Measurements from ENCODE around the gene CHST9.
"Not testable (repeated sequence)": the region's sequence is repeated elsewhere in the genome, so short reads cannot be mapped to it uniquely, and the experiment has no call there.

CHST9 gene

DNA sequence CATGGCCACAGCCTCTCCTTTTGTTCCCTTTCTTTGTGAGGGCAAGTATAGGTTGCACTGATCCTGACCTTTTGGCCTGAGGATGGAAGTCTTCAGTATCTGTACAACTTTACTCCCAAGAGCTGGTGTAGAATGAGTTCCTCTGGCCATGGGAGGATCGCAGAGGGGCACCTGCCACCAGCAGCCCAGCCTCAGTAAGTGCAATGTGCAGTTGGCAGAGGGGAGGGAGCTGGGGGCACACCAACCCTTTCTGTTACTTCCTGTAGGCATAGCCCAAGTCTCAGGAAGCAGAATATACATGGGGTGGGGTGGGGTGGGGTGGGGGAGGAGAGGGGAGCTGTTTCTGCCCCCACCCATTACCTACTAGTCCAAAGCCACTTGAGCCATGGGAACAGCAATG lies 254.5 kb downstream of the CHST9 start:
- TF ChIP-seq FOXK2 (IDR thresholded peaks at IDR 0.05) = no peak
- TF ChIP-seq TARDBP (IDR thresholded peaks at IDR 0.05) = no peak
- TF ChIP-seq ARNT (IDR thresholded peaks at IDR 0.05) = no peak
- no peak for TF ChIP-seq ZNF384 (IDR thresholded peaks at IDR 0.05)
- no peak for TF ChIP-seq NFRKB (IDR thresholded peaks at IDR 0.05)
- TF ChIP-seq FOXA1 (IDR thresholded peaks at IDR 0.05) = no peak
- TF ChIP-seq BHLHE40 (IDR thresholded peaks at IDR 0.05; ENCODE audit: borderline replicate concordance) = no peak
- no peak for TF ChIP-seq SUZ12 (IDR thresholded peaks at IDR 0.05)
- TF ChIP-seq HDGF (IDR thresholded peaks at IDR 0.05; ENCODE audit: borderline replicate concordance) = no peak
- TF ChIP-seq FOXM1 (IDR thresholded peaks at IDR 0.05; ENCODE audit: borderline replicate concordance) = no peak
- no peak for TF ChIP-seq CTBP1 (IDR thresholded peaks at IDR 0.05; ENCODE audit: borderline replicate concordance)
- no peak for TF ChIP-seq L3MBTL2 (conservative IDR thresholded peaks at IDR 0.05)
- no peak for TF ChIP-seq SP1 (IDR thresholded peaks at IDR 0.05)
- TF ChIP-seq, protein P1, sequence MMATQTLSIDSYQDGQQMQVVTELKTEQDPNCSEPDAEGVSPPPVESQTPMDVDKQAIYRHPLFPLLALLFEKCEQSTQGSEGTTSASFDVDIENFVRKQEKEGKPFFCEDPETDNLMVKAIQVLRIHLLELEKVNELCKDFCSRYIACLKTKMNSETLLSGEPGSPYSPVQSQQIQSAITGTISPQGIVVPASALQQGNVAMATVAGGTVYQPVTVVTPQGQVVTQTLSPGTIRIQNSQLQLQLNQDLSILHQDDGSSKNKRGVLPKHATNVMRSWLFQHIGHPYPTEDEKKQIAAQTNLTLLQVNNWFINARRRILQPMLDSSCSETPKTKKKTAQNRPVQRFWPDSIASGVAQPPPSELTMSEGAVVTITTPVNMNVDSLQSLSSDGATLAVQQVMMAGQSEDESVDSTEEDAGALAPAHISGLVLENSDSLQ (IDR thresholded peaks at IDR 0.05) = no peak
- no peak for TF ChIP-seq ELF4 (IDR thresholded peaks at IDR 0.05)
- POLR2A ChIA-PET = no interaction called here
- no peak for DNase-seq (ENCODE audit: extremely low spot score)
- CTCF ChIA-PET = no interaction called here

DNA sequence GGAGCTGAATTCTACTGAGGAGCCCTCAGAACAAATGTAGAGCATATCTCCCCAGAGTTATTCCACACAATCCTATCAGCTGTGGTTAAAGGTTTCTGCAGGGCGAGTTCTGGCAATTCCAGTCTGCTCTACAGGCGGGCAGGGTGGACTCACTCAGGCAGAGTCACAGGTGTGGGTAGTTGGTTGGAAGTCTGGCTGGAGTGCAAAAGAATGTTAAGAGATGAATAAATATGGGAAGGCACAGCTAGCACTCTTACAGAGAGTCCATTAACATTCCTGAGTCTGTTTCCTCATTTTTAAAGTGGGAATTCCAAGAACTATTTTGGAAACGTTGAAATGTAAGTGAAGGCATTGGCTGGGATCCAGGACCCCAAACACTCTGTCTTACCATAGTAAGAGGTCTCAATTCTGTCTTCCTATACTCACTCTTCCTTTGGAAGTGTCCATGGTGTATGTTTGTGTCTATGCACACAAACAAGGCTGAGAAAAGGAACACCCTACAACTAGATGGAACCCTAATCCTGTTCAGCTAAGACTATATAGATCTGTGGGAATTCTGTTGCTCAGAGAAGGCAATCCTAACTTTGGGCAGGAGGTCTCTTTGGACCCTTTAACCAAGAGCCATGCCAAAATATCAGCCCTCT lies 256.3 kb downstream of the CHST9 start:
- ChIA-PET CTCF (no interaction called here), POLR2A (no interaction called here)
- no peak for DNase-seq (ENCODE audit: extremely low spot score)
- no peak for TF ChIP-seq FOXA1 (IDR thresholded peaks at IDR 0.05)
- no peak for TF ChIP-seq CTBP1 (IDR thresholded peaks at IDR 0.05; ENCODE audit: borderline replicate concordance)
- no peak for TF ChIP-seq NFRKB (IDR thresholded peaks at IDR 0.05)
- TF ChIP-seq FOXK2 (IDR thresholded peaks at IDR 0.05) = no peak
- no peak for TF ChIP-seq LEF1 (IDR thresholded peaks at IDR 0.05; ENCODE audit: borderline replicate concordance)
- TF ChIP-seq BHLHE40 (IDR thresholded peaks at IDR 0.05; ENCODE audit: borderline replicate concordance) = no peak
- no peak for TF ChIP-seq FOXM1 (IDR thresholded peaks at IDR 0.05; ENCODE audit: borderline replicate concordance)
- TF ChIP-seq ARNT (IDR thresholded peaks at IDR 0.05) = no peak
- TF ChIP-seq, protein P1 (IDR thresholded peaks at IDR 0.05) = no peak
- no peak for TF ChIP-seq ELF4 (IDR thresholded peaks at IDR 0.05)
- TF ChIP-seq L3MBTL2 (conservative IDR thresholded peaks at IDR 0.05) = no peak

DNA sequence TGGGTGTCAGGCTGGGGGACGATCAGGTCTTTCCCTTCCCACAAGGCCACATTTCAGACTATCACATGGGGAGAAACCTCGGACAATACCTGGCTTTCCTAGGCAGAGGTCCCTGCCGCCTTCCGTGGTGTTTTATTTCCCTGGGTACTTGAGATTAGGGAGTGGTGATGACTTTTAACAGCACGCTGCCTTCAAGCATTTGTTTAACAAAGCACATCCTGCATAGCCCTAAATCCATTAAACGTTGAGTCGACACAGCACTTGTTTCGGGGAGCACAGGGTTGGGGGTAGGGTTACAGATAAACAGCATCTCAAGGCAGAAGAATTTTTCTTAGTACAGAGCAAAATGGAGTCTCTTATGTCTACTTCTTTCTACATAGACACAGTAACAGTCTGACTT lies 257.3 kb downstream of the CHST9 start:
- DNase-seq (ENCODE audit: extremely low spot score); CTCF ChIA-PET; POLR2A ChIA-PET: not testable (repeated sequence)

DNA sequence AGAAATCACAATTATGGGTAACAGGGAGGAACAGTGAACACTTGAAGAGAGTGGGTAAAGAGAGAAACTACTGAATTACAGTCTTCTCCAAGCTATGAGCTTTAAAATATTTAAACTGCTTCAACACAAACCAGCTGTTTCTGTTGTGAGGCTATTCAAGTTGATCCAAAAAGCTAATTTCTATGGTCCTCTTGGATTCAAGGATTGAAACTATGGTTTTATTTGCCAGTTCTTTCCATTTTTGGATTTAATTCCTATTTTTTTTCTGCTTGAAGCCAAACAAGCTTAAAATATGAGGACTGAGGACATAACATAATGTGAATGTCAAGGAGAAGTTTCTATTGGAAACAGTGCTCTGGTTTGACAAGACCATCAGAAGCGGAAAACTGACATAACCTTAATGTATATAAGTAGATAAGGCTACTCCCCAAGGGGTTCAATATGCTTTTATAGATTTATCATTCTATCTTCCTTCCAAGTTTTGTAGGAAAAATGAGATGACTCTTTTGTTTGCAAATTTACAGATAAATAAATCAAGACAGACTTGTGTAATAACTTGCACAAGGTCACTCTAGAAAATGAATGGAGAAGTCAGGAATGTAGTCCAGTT lies 258.9 kb downstream of the CHST9 start:
- TF ChIP-seq FOXM1 (IDR thresholded peaks at IDR 0.05; ENCODE audit: borderline replicate concordance) (no peak), ARNT (IDR thresholded peaks at IDR 0.05) (no peak), BHLHE40 (IDR thresholded peaks at IDR 0.05; ENCODE audit: borderline replicate concordance) (no peak), TARDBP (IDR thresholded peaks at IDR 0.05) (no peak)
- CTCF ChIA-PET = no interaction called here
- POLR2A ChIA-PET = no interaction called here
- no peak for DNase-seq (ENCODE audit: extremely low spot score)

DNA sequence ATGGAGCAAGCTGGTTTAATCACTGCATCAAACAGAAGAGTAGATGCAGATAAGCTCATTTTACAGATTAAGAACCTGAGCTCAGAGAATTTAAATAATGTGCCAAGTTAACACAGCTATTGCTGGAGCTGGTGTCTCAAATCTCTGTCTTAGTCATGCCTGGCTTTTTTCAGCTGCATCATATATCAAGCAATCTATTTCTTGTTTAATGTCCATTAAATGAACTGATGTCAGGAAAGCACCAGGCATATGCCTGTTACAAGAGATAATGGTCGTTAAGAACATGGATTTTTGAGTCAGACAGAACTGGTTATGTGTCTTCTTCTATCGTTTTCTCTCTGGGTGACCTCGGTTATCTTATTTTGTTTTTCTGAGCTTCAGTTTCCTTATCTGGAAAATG lies 259.8 kb downstream of the CHST9 start:
- no peak for TF ChIP-seq ARNT (IDR thresholded peaks at IDR 0.05)
- no peak for TF ChIP-seq CTBP1 (IDR thresholded peaks at IDR 0.05; ENCODE audit: borderline replicate concordance)
- no peak for TF ChIP-seq TARDBP (IDR thresholded peaks at IDR 0.05)
- TF ChIP-seq, protein P1 (IDR thresholded peaks at IDR 0.05) = no peak
- no peak for TF ChIP-seq HDGF (IDR thresholded peaks at IDR 0.05; ENCODE audit: borderline replicate concordance)
- no peak for TF ChIP-seq FOXK2 (IDR thresholded peaks at IDR 0.05)
- TF ChIP-seq FOXA1 (IDR thresholded peaks at IDR 0.05) = no peak
- TF ChIP-seq SP1 (IDR thresholded peaks at IDR 0.05) = no peak
- TF ChIP-seq LEF1 (IDR thresholded peaks at IDR 0.05; ENCODE audit: borderline replicate concordance) = no peak
- no peak for TF ChIP-seq ZNF384 (IDR thresholded peaks at IDR 0.05)
- TF ChIP-seq FOXM1 (IDR thresholded peaks at IDR 0.05; ENCODE audit: borderline replicate concordance) = no peak
- no peak for TF ChIP-seq SUZ12 (IDR thresholded peaks at IDR 0.05)
- TF ChIP-seq BHLHE40 (IDR thresholded peaks at IDR 0.05; ENCODE audit: borderline replicate concordance) = no peak
- no peak for TF ChIP-seq L3MBTL2 (conservative IDR thresholded peaks at IDR 0.05)
- no peak for TF ChIP-seq ELF4 (IDR thresholded peaks at IDR 0.05)
- TF ChIP-seq NFRKB (IDR thresholded peaks at IDR 0.05) = no peak
- POLR2A ChIA-PET = no interaction called here
- DNase-seq (ENCODE audit: extremely low spot score) = no peak
- CTCF ChIA-PET = no interaction called here

DNA sequence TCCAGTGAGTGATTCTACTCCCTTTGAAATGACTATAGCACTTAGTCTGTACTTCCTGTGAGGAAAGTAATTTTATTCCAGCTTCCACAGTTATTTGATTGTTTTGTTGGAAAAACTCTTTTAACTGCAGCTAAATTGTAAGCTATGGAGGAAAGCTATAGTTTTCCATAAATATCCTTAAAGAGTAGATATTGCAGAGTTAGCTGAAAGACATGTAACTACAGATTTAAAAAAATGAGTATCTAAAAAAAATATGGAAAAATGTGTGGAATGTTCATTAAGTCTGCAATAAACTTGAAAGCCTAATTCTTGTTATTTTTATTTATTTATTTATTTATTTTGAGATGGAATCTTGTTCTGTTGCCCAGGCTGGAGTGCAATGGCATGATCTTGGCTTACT lies 262.8 kb downstream of the CHST9 start:
- ChIA-PET POLR2A (no interaction called here), CTCF (interaction anchor here (0.7 to 1.2 kb wide), 3 partner anchors 301 to 1884 kb away, joined by 3 read pairs; no protein-coding TSS in a partner anchor)
- DNase-seq (ENCODE audit: extremely low spot score) = no peak
- TF ChIP-seq L3MBTL2 (conservative IDR thresholded peaks at IDR 0.05) (no peak), SP1 (IDR thresholded peaks at IDR 0.05) (no peak), SUZ12 (IDR thresholded peaks at IDR 0.05) (no peak), LEF1 (IDR thresholded peaks at IDR 0.05; ENCODE audit: borderline replicate concordance) (no peak), HDGF (IDR thresholded peaks at IDR 0.05; ENCODE audit: borderline replicate concordance) (no peak), BHLHE40 (IDR thresholded peaks at IDR 0.05; ENCODE audit: borderline replicate concordance) (no peak), CTBP1 (IDR thresholded peaks at IDR 0.05; ENCODE audit: borderline replicate concordance) (no peak), FOXK2 (IDR thresholded peaks at IDR 0.05) (no peak), ARNT (IDR thresholded peaks at IDR 0.05) (no peak), TARDBP (IDR thresholded peaks at IDR 0.05) (no peak), ELF4 (IDR thresholded peaks at IDR 0.05) (no peak), FOXM1 (IDR thresholded peaks at IDR 0.05; ENCODE audit: borderline replicate concordance) (no peak), NFRKB (IDR thresholded peaks at IDR 0.05) (no peak), ZNF384 (IDR thresholded peaks at IDR 0.05) (no peak), FOXA1 (IDR thresholded peaks at IDR 0.05) (no peak)
- TF ChIP-seq, protein P1 (IDR thresholded peaks at IDR 0.05) = no peak

Measured in HEK293T (cell line).